Measurements from ENCODE around the gene ANKRD44.
"Not testable (repeated sequence)": the region's sequence is repeated elsewhere in the genome, so short reads cannot be mapped to it uniquely, and the experiment has no call there.

Gene ANKRD44

DNA sequence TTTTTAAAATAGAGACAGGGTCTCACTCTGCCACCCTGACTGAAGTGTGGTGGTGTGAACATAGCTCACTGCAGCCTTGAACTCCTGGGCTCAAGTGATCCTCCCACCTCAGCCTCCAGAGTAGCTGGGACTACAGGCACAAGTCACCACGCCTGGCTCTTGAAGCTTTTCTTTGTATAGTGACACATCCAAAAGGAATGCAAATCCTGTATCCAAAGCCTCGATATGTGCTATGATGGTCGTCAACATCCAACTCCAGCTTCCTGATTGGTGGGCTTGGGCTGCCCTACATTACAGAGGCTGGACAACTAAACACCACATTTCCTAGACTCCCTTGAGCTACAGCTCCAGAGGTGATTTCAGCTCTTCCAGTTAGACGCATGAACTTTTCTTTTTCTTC is 282.4 kb downstream of the ANKRD44 start:
- no peak for DNase-seq (ENCODE audit: low spot score)

DNA sequence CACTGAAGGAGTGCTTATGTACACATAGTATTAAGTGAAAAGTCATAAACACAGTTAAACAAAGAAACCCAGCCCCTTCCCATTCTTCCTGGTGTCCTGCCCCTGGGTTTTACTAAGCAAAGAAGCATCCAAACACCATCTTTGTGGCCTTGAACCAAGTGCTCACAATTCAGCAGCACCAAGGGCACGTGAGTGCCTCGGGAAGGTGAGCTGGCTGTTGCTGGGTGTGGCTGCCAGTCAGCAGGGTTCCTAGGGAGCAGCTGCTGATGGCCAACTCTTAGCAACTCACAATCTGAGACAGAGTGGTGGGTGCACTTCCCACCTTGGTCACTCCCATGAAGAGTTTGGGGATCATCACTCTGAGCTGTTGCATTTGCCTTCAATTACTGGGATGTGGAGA is 286.4 kb downstream of the ANKRD44 start:
- DNase-seq (ENCODE audit: low spot score) = no peak

DNA sequence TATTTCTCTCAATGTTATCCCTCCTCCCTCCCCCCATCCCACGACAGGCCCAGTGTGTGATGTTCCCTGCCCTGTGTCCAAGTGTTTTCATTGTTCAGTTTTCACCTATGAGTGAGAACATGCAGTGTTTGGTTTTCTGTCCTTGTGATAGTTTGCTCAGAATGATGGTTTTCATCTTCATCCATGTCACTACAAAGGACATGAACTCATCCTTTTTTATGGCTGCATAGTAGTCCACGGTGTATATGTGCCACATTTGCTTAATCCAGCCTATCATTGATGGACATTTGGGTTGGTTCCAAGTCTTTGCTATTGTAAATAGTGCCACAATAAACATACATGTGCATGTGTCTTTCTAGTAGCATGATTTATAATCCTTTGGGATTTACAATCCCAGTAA is 289.7 kb downstream of the ANKRD44 start:
- not testable (repeated sequence) for DNase-seq (ENCODE audit: low spot score)

DNA sequence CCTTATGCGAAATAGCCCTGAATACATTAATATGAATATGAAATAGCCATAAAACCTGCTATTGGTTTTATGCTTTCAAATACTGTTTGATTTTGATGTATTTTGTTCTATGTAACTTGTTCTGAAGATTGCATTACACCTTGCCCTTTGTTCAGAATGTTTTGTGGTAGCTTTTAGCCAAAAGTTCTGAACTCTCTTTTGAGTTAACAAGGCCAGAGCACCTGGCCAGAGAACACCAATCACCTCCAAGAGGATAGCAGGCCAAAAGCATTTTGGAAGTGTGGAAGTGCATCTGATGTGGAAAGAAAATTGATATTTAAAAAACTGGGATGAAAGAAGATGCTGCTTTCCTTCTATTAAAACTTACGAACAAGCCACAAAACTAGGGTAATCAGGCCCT is 297.5 kb downstream of the ANKRD44 start:
- DNase-seq (ENCODE audit: low spot score) = no peak

DNA sequence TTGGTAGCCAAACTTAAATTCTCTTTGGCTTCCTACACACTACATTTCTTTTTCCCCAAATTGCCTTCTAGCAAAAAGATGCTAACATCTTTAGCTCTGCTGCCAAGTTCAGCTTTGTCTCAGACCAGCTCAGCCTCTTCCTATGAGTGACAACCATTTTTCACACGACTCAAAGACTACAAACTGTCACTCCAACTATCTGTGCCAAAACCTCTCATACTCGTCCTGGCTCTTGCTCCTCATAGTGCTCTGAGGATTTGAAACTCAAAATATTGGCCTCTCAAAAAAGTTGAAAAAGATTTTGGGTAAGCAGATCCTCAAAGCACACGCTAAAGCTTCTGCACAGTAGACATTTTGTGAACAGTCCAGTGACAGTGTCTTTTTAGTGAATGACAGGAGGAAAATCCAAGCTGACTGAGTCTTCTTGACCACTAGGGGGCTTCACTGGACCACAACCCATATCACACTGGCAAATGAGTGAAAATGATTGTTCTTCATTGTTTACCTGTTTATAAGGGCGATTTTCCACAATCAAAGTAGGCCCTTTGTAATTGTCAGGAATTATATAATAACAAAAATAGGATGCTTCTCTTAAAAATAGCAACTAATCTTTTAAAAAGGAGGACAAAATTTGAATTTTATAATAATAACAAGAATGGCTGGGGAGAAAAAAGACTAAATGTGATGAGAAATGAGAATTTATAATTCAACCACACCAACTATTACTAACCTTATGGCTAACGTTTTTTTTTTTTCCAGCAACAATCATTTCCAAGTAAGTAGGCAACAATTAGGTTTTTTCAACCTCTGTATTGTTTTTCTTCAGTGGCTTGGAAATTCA is 298.6 kb downstream of the ANKRD44 start:
- no peak for DNase-seq (ENCODE audit: low spot score)

DNA sequence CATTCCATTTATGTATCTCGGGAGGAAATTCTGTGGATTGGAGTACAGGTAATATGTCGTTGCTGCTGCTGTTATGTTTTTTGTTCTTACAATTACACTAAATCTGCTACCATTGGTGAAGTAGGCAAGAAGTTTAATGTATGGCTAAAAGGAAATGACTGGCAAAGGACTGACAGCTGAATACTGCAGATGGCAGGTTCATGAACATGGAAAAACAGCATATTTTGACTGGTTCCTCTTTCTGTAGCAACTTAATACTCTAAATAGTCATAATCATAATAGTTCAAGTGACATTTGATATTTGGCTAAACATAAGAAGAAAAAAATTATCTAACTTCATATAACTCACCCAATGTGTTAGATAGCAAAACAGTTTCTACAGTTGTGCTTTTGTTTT is 299.6 kb downstream of the ANKRD44 start:
- no peak for DNase-seq (ENCODE audit: low spot score)

DNA sequence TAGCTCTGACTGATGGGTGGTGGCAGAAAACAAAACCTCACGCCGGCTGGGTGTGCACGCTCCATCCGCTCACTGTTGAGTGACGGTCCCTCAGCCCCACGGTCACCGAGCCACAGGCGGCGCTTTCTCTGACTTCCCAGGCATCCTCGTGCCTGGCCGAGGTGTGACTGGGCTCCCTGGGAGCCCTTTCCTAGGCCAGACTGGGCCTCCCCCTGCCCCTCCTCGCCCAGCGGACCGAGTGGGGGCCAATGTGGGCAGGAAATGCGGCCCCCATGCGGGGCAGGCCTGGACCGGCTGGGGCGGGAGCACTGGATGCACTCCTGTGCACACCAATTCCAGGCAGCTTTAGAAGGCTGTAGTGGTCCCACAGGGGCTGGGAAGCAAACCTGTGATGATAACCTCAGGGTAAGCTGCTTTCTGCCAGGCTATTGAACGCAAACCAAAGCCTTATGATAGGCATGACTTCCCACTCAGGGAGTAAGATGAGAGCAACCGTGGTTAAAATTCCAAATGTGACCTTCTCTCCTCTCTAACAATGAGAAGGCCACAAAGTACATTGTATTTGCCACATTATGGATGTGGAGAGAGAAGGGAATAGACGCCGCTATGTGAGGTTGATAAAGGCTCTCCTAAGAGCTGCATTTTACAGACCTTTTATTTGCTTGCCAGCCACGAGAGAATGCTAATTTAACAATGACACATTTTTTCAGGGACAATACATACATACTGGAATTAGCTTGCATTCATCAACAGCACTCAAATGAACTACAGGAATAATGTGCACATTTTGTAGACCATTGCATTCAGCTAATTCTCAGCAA is 300.2 kb downstream of the ANKRD44 start:
- DNase-seq (ENCODE audit: low spot score) = no peak

DNA sequence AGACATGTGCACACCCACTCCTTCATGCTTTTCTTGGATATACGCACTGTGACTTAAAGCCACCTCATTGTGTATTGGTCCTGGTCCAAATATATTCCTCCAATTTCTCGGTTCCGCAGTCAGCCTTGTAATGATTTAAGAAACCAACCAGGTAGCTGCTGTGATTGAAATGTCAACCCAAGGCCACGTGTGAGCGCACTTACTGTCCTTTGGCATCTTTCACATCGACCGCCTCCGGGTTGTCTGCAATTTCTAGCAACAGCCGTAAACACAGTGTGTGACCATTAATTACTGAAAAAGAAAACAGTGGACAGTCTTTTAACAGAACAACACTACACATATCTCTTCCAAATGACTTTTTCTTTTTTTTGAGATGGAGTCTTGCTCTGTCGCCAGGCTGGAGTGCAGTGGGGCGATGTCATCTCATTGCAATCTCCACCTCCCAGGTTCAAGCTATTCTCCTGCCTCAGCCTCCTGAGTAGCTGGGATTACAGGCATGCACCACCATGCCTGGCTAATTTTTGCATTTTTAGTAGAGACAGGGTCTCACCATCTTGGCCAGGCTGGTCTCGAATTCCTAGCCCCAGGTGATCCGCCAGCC is 301.7 kb downstream of the ANKRD44 start:
- DNase-seq (ENCODE audit: low spot score) = not testable (repeated sequence)

DNA sequence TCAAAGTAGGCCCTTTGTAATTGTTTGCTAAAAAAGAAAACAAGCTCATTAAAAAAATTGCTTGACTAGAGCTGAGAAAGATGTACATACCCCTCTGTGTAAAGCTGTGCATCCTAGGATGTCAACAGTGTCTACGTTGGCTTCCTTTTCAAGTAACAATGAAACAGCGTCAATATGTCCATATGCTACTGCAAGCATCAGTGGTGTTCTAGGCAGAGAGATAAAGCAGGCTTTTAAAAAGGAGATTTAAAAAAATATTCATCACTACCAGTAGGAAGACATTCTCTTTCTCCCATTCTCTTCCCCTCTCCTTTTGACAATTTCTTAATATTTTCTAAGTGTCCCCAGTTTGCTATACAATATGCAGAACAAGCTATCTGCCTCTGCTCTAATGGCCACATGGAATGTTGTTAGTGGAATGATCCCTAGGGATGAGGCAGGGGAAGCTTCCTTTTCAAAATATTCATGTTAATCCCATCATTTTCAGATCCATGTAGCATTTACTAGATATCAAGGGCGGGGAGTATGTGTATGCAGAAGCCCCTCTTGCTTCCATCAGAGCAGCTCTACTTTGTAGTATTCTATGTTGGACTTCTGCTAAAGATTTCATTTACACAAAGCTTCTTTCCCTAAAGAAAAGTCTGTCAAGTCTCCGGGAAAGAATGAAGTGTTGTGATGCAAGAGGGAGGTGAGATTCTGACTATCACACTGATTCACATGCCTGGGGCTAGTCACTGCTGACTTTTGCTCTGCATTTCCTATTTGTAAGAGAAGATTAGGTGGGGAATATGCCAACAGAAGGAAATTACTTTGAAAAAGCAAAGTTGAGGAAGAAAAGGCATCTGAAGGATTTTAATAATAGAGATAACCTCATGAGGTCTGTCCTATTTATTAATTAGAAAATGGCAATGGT is 302.6 kb downstream of the ANKRD44 start:
- no peak for DNase-seq (ENCODE audit: low spot score)

DNA sequence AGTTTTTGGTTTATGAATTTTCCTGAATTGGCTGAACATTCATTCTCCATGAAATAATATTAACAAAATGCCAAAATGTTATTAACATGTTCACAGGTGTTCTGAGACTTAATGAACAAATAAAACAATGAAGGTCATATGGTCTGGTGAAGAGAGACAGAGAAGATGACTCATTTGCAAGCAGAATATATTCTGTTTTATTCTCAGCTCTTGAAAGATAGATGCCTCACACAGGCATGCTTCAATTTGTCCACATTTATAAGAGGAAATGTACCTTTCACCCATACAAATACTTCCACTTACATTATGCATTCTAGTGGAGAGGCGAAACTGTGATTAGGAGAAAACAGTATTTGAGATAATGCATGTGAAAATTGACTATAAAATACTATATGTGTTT is 308.7 kb downstream of the ANKRD44 start:
- no peak for DNase-seq (ENCODE audit: low spot score)

DNA sequence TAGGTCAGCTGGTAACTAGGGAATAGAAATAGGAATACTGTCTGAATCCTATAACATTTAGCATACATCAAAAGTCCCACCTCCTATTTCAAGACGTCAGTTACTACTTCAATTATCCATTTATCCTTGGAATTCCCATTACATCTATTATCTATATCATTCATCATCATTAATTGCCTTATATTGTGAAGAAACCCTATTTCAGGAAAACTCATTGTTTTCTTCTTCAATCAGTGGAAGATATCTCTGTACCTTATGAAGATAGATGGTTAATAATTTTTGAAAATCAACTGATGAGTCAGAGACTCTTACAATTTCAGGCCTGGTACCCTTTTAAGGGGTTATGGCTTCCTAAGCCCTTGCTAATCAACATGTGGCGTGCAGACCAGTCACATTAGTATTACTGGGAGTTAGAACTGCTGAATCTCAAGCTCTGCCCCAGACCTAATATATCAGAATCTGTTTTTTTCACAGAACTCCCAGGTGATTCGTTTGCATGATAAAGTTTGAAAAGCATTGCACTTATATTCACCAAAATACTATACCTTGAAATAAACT is 314.7 kb downstream of the ANKRD44 start:
- DNase-seq (ENCODE audit: low spot score) = no peak

DNA sequence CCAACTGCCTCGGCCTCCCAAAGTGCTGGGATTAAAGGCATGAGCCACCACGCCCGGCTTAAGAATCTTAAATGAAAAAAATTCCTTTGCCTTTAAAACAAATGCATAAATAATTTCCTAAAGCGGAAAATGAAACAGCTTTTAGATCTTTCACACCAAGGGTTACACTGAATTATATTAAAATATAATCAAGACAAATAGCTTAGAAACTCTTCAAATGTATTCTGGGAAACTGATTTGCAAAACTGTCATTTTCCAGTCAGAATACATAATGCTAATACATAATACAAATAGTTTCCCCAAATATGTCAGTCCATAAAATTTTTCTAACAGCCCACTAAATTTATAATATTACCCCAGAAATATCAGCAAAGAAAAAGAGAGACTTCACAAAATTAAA is 315.8 kb downstream of the ANKRD44 start:
- no peak for DNase-seq (ENCODE audit: low spot score)

DNA sequence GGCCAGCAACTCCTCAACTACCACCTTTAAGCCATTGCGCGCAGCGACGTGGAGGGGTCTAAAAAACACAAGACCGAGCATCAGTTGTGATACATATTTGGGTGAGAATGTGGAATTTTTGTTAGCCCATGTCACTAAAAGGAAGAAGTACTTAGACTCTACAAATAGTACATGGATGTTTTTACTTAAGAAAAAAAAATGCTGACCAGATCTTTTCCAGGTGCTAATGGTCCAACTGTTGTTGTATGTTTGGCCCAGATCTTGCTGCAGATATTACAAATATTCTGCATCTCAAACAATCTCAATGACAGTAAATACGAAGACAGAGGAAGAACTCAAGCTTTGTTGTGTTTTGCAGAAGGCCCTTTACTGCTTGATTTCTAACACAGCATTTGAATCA is 317.0 kb downstream of the ANKRD44 start:
- DNase-seq (ENCODE audit: low spot score) = no peak

DNA sequence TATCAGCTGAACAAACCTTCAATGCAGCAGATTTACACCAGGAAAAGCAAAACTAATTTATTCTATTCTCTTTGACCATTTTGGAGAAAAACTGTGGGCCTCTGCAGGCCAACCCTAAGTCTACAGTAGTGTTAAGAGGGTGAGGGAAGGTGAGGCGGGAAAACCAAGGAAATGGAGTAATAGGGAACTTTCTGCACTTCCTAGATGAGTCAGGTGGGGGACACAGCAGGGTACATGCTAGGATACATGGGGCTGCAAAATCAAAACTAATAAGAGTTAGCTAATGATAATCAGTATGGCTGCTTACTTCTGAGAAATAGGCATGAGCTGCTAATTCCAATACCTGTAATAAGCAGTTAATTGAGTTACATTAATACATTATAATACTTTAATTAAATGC is 318.1 kb downstream of the ANKRD44 start:
- DNase-seq (ENCODE audit: low spot score) = no peak

DNA sequence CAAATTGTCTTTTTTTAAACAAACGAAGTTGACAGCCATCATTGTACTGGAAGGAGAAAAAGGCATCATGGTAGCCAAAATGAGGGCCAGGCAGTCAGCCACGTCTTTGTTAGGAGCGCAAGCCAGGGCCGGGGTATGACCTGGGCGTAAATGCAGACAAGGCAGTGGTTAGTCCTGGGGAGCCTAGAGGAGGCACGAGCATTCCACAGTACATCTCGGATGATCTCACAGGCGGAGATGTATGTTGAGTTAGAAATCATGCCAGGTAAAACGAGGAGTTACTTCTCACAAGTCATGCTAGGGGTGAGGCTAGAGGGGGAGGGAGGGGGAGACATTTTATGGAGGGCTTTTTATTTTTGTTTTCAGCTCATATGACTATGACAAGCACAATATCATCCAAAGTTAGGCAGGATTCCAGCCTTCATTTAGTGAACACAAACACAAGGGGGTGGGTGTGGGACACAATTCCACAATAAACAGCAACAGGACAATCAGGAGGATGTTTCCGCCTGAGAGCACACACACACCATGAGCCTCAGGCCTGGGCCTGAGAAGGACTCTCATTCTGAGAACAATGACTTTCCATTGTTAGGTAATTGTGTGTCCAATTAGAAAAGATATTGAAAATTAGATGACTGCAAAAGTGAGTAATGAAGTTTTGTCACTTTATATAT is 319.7 kb downstream of the ANKRD44 start:
- DNase-seq (ENCODE audit: low spot score) = no peak

DNA sequence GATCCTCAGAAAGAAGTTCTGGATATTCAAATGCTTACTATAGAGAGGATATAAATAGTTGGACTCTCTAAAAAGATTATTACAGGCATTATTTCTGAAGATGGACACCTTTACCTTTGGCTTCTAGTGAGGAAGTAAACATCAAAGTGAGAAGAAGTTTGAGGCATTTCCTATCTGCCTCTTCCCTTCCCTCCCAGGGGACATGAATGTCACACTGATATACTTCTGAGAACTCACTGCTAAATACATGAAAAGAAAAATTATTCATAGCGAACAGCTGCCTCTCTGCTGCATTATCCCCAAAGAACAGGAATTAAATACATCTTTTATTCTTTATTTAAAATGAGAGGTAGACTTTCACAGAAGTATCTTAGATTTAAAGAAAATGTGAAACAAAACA is 320.5 kb downstream of the ANKRD44 start:
- DNase-seq (ENCODE audit: low spot score) = no peak

DNA sequence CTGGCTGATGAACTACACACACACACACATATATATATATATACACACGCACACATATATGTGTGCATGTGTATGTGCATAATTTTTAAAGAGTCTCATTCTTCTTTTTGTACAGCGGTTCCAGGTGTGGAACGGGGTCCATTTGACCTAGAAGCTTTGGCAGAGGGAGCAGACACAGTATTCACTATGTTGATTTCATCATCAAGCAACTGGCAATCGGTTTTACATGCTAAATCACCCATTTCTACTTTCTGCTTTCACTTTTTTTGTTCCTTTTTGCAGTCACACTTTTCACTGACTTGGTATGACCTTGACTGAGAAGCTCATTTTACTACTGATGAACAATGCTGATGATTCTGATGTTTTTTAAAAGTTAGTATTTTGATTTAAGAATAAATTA is 321.1 kb downstream of the ANKRD44 start:
- no peak for DNase-seq (ENCODE audit: low spot score)

DNA sequence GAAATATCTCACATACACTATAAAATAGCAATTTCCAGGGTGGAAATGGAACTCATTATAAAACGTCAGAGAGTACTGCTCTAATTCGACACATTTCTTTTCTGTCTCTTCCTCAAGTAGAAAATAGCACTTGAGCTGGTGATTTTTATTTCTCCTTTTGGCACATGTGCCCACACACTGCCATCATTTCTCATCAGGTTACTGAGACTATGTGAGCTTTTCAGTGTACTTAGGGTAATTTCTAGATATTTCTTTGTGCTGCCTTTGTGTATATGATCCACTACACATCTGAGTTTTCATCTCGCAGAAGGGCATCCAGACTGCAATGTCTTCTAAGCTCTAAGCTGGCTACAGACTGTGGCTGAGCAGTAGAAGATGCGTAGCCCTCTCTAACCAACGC is 321.9 kb downstream of the ANKRD44 start:
- DNase-seq (ENCODE audit: low spot score) = no peak

DNA sequence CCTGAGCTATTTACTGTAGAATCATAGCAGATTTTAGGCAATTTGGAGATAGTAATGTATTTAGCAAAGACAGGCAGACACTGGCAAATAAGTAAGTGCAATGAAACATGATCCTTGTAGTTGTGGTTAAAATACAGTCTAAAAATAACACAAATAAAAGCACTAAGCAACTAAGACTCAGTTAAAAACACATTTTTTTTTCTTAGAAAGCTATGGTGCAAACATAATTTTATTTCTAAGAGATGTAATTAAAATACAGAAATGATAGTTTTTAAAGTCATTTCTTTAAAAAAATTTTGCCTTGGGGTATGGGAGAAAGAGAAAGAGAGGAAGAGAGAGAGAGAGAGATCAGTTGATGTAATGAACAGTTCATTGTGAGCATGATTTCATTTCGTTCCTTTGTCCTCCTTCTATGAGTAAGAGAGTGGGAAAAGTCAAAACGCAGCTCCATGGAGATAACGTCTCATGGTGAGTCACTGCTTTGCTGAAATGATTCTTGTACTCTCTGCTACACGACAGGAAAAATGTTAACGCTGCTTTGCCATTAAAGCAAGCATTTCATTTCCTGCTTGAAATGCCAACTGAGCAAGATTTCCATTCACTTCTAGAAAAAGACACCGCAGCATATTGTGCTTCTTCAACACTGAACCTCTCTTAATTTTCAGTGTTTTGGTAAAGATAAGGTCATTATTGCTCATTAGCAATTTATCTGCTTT is 322.8 kb downstream of the ANKRD44 start:
- no peak for DNase-seq (ENCODE audit: low spot score)

DNA sequence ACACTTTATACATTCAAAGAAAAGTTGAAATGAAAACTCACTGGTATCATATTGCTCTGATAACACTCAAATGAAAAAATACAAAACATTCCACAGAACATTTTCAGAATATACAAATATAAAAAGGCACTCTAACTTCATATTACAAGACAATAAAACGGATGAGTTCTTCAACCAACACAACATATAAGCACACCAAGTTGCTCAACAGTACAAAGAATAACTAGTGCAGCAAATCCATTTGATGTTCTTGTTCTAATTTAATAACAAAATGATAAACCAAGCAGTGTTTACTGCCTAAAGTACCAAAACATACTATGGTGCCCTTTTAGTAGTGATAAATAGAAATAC is 323.3 kb downstream of the ANKRD44 start:
- no peak for DNase-seq (ENCODE audit: low spot score)

Data from hematopoietic multipotent progenitor cell treated with erythropoietin and hydrocortisone succinate and interleukin-3 and kit ligand, for 17 days (in vitro differentiated cells).